HG02571 (cell line): ENCODE measurements around the gene LMO7.
"Not testable (repeated sequence)": the region's sequence is repeated elsewhere in the genome, so short reads cannot be mapped to it uniquely, and the experiment has no call there.

Source experiments
- ATAC-seq: cut with Tn5 transposase; IDR thresholded peaks from one replicate; pipeline ENCODE4 v1.9.1; 2021; ENCODE audit warnings: mild to moderate bottlenecking, moderate library complexity; ENCODE audit not compliant: unreplicated experiment

Gene LMO7

GRCh38 chr13:75769141-75769905, 133.2 kb downstream of the LMO7 start:
- no peak for ATAC-seq

GRCh38 chr13:75770164-75770563, 134.0 kb downstream of the LMO7 start:
- no peak for ATAC-seq

GRCh38 chr13:75770592-75771011, 134.5 kb downstream of the LMO7 start:
- ATAC-seq = no peak

GRCh38 chr13:75771226-75771625, 135.1 kb downstream of the LMO7 start:
- ATAC-seq = no peak

- no peak for ATAC-seq
Measured at GRCh38 chr13:75771818-75772217, 135.7 kb downstream of the LMO7 start.

GRCh38 chr13:75774176-75774575, 138.0 kb downstream of the LMO7 start:
- no peak for ATAC-seq

- ATAC-seq = no peak
Measured at GRCh38 chr13:75776550-75776949, 140.4 kb downstream of the LMO7 start.

- no peak for ATAC-seq
Measured at GRCh38 chr13:75779393-75779792, 143.3 kb downstream of the LMO7 start.

- ATAC-seq = not testable (repeated sequence)
Measured at GRCh38 chr13:75780103-75780502, 144.0 kb downstream of the LMO7 start.

GRCh38 chr13:75782985-75783384, 146.9 kb downstream of the LMO7 start:
- no peak for ATAC-seq

- no peak for ATAC-seq
Measured at GRCh38 chr13:75784003-75784402, 147.9 kb downstream of the LMO7 start.

GRCh38 chr13:75785130-75785529, 149.0 kb downstream of the LMO7 start:
- ATAC-seq = no peak

GRCh38 chr13:75787249-75787928, 151.3 kb downstream of the LMO7 start:
- ATAC-seq = no peak

GRCh38 chr13:75788481-75788981, 152.4 kb downstream of the LMO7 start:
- no peak for ATAC-seq

GRCh38 chr13:75789451-75790197, 153.5 kb downstream of the LMO7 start:
- no peak for ATAC-seq

GRCh38 chr13:75790198-75790970, 154.3 kb downstream of the LMO7 start:
- ATAC-seq = no peak

- no peak for ATAC-seq
Measured at GRCh38 chr13:75792526-75793187, 156.5 kb downstream of the LMO7 start.

- not testable (repeated sequence) for ATAC-seq
Measured at GRCh38 chr13:75793188-75793567, 157.0 kb downstream of the LMO7 start.

GRCh38 chr13:75794663-75795062, 158.5 kb downstream of the LMO7 start:
- no peak for ATAC-seq

- no peak for ATAC-seq
Measured at GRCh38 chr13:75795274-75795673, 159.1 kb downstream of the LMO7 start.
